ENCODE measurements around the gene TMX2.

The TMX2 gene

GRCh38 chr11:57712256-57713150, at the start of gene TMX2:
Gene TMX2 (plus strand): TSS chr11:57712593. CDS start chr11:57712619, 26 bp downstream.
- Mint-ChIP-seq H3K9me3 (peaks cover 5% of the 10 kb centered on the region), H3K36me3 (ENCODE audit: low read depth) (peaks cover 41% of the 10 kb centered on the region), H3K27ac (peak within 1 kb of the TSS; percentile 84 to 95 (median 86)), H3K27me3 (ENCODE audit: low read depth) (no peaks in the 10 kb centered on the region), H3K4me3 (peak within 1 kb of the TSS; percentile 93 to 95 (median 94)), H3K4me1 (peaks cover 26% of the 10 kb centered on the region)
- TF ChIP-seq CTCF (IDR thresholded peaks at IDR 0.05; ENCODE audit: unreplicated experiment in 3 of 3), result no peak

- no peaks in the 10 kb centered on the region for H3K9me3 Mint-ChIP-seq
- no peak overlapping the region for H3K27ac Mint-ChIP-seq
- H3K36me3 Mint-ChIP-seq (ENCODE audit: low read depth), result peaks cover 27% of the 10 kb centered on the region
- H3K27me3 Mint-ChIP-seq (ENCODE audit: low read depth), result no peaks in the 10 kb centered on the region
- peak overlapping the region in 2 of 3 experiments; percentile 10 to 15 for H3K4me3 Mint-ChIP-seq
- peaks cover 10% of the 10 kb centered on the region for H3K4me1 Mint-ChIP-seq
- TF ChIP-seq CTCF (IDR thresholded peaks at IDR 0.05; ENCODE audit: unreplicated experiment in 3 of 3), result no peak
Measured at GRCh38 chr11:57662893-57663292, 49.5 kb upstream of the TMX2 start.

GRCh38 chr11:57663975-57664374, 48.4 kb upstream of the TMX2 start:
- Mint-ChIP-seq H3K27ac (no peak overlapping the region), H3K36me3 (ENCODE audit: low read depth) (peaks cover 23% of the 10 kb centered on the region), H3K4me1 (peaks cover 8% of the 10 kb centered on the region), H3K4me3 (no peak overlapping the region), H3K9me3 (no peaks in the 10 kb centered on the region), H3K27me3 (ENCODE audit: low read depth) (no peaks in the 10 kb centered on the region)
- TF ChIP-seq CTCF (IDR thresholded peaks at IDR 0.05; ENCODE audit: unreplicated experiment in 3 of 3), result no peak

- Mint-ChIP-seq H3K27ac (peak overlapping the region; percentile 99 to 100 (median 100)), H3K27me3 (ENCODE audit: low read depth) (no peaks in the 10 kb centered on the region), H3K36me3 (ENCODE audit: low read depth) (peaks cover 11% of the 10 kb centered on the region), H3K9me3 (no peaks in the 10 kb centered on the region), H3K4me1 (peaks cover 31% of the 10 kb centered on the region), H3K4me3 (peak overlapping the region; percentile 88 to 100 (median 91))
- TF ChIP-seq CTCF (IDR thresholded peaks at IDR 0.05; ENCODE audit: unreplicated experiment in 3 of 3), result no peak
Measured at GRCh38 chr11:57667117-57667735, 45.2 kb upstream of the TMX2 start.

- Mint-ChIP-seq H3K4me3 (peak within 1 kb of the TSS; percentile 88 to 100 (median 91)), H3K27me3 (ENCODE audit: low read depth) (no peaks in the 10 kb centered on the region), H3K27ac (peak within 1 kb of the TSS; percentile 99 to 100 (median 100)), H3K9me3 (no peaks in the 10 kb centered on the region), H3K36me3 (ENCODE audit: low read depth) (peaks cover 12% of the 10 kb centered on the region), H3K4me1 (peaks cover 37% of the 10 kb centered on the region)
- peak; percentile 29 to 52 (median 38) for TF ChIP-seq CTCF (IDR thresholded peaks at IDR 0.05; ENCODE audit: unreplicated experiment in 3 of 3)
Measured at GRCh38 chr11:57667736-57668433, 44.5 kb upstream of the TMX2 start, which contains the start of gene ZDHHC5. Gene ZDHHC5 (plus strand): TSS chr11:57668114. CDS start chr11:57673091, 4,977 bp downstream.

Data from nephron (organoid).